ENCODE results near the gene NASP.

Gene NASP

GRCh38 chr1:45635211-45635610, 51.4 kb downstream of the NASP start:
- Histone ChIP-seq H3K27ac (0 out of 2 replicates have a peak overlapping the region, but pooled peaks have one; percentile 21), H3K36me3 (ENCODE audit: insufficient read depth, low read length) (peaks cover 91% of the 10 kb centered on the region), H3K9me3 (ENCODE audit: low read depth, low read length) (no peaks in the 10 kb centered on the region)

GRCh38 chr1:45640293-45640692, 56.5 kb downstream of the NASP start:
- no peak overlapping the region for H3K27ac ChIP-seq
- peaks cover 82% of the 10 kb centered on the region for H3K36me3 ChIP-seq (ENCODE audit: insufficient read depth, low read length)
- TF ChIP-seq FOXP2 (optimal IDR thresholded peaks at IDR 0.05; ENCODE audit: control extremely low read depth, extremely low read length, insufficient read depth) (no peak), POLR2AphosphoS5 (IDR thresholded peaks at IDR 0.05; ENCODE audit: borderline replicate concordance, low read depth, low read length) (no peak), EZH2 (IDR thresholded peaks at IDR 0.05) (no peak)
- no peak overlapping the region for H3K9ac ChIP-seq (ENCODE audit: insufficient read length)
- no peaks in the 10 kb centered on the region for H3K9me3 ChIP-seq (ENCODE audit: low read depth, low read length)
- no peak for DNase-seq (ENCODE audit: low read depth, low spot score)
- H3K4me3 ChIP-seq: no peak overlapping the region

More at GRCh38 chr1:45635211-45635610, 51.4 kb downstream of the NASP start:
- Histone ChIP-seq H3K4me3 (no peak overlapping the region), H3K9ac (ENCODE audit: insufficient read length) (no peak overlapping the region)
- no peak for DNase-seq (ENCODE audit: low read depth, low spot score)
- TF ChIP-seq EZH2 (IDR thresholded peaks at IDR 0.05) (no peak), POLR2AphosphoS5 (IDR thresholded peaks at IDR 0.05; ENCODE audit: borderline replicate concordance, low read depth, low read length) (no peak), FOXP2 (optimal IDR thresholded peaks at IDR 0.05; ENCODE audit: control extremely low read depth, extremely low read length, insufficient read depth) (no peak)

- TF ChIP-seq EZH2 (IDR thresholded peaks at IDR 0.05) (no peak), FOXP2 (optimal IDR thresholded peaks at IDR 0.05; ENCODE audit: control extremely low read depth, extremely low read length, insufficient read depth) (no peak), POLR2AphosphoS5 (IDR thresholded peaks at IDR 0.05; ENCODE audit: borderline replicate concordance, low read depth, low read length) (no peak)
- H3K27ac ChIP-seq: no peak overlapping the region
- DNase-seq (ENCODE audit: low read depth, low spot score): no peak
- H3K4me3 ChIP-seq: no peak overlapping the region
- H3K36me3 ChIP-seq (ENCODE audit: insufficient read depth, low read length): peaks cover 76% of the 10 kb centered on the region
- H3K9ac ChIP-seq (ENCODE audit: insufficient read length): no peak overlapping the region
- H3K9me3 ChIP-seq (ENCODE audit: low read depth, low read length): no peaks in the 10 kb centered on the region
Observed at GRCh38 chr1:45643321-45643720, 59.5 kb downstream of the NASP start.

GRCh38 chr1:45643978-45644377, 60.1 kb downstream of the NASP start:
- H3K27ac ChIP-seq: no peak overlapping the region
- DNase-seq (ENCODE audit: low read depth, low spot score): no peak
- no peaks in the 10 kb centered on the region for H3K9me3 ChIP-seq (ENCODE audit: low read depth, low read length)
- no peak overlapping the region for H3K4me3 ChIP-seq
- H3K9ac ChIP-seq (ENCODE audit: insufficient read length): no peak overlapping the region
- peaks cover 72% of the 10 kb centered on the region for H3K36me3 ChIP-seq (ENCODE audit: insufficient read depth, low read length)
- TF ChIP-seq POLR2AphosphoS5 (IDR thresholded peaks at IDR 0.05; ENCODE audit: borderline replicate concordance, low read depth, low read length): no peak
- TF ChIP-seq FOXP2 (optimal IDR thresholded peaks at IDR 0.05; ENCODE audit: control extremely low read depth, extremely low read length, insufficient read depth): no peak
- TF ChIP-seq EZH2 (IDR thresholded peaks at IDR 0.05): no peak

GRCh38 chr1:45644661-45645060, 60.8 kb downstream of the NASP start:
- no peak for DNase-seq (ENCODE audit: low read depth, low spot score)
- H3K27ac ChIP-seq: no peak overlapping the region
- H3K4me3 ChIP-seq: no peak overlapping the region
- no peaks in the 10 kb centered on the region for H3K9me3 ChIP-seq (ENCODE audit: low read depth, low read length)
- no peak for TF ChIP-seq EZH2 (IDR thresholded peaks at IDR 0.05)
- no peak for TF ChIP-seq POLR2AphosphoS5 (IDR thresholded peaks at IDR 0.05; ENCODE audit: borderline replicate concordance, low read depth, low read length)
- no peak for TF ChIP-seq FOXP2 (optimal IDR thresholded peaks at IDR 0.05; ENCODE audit: control extremely low read depth, extremely low read length, insufficient read depth)
- no peak overlapping the region for H3K9ac ChIP-seq (ENCODE audit: insufficient read length)
- peaks cover 69% of the 10 kb centered on the region for H3K36me3 ChIP-seq (ENCODE audit: insufficient read depth, low read length)

- Histone ChIP-seq H3K36me3 (ENCODE audit: insufficient read depth, low read length) (peaks cover 70% of the 10 kb centered on the region), H3K27ac (no peak overlapping the region), H3K9ac (ENCODE audit: insufficient read length) (no peak overlapping the region), H3K9me3 (ENCODE audit: low read depth, low read length) (no peaks in the 10 kb centered on the region), H3K4me3 (no peak overlapping the region)
- no peak for DNase-seq (ENCODE audit: low read depth, low spot score)
- TF ChIP-seq FOXP2 (optimal IDR thresholded peaks at IDR 0.05; ENCODE audit: control extremely low read depth, extremely low read length, insufficient read depth) (no peak), EZH2 (IDR thresholded peaks at IDR 0.05) (no peak), POLR2AphosphoS5 (IDR thresholded peaks at IDR 0.05; ENCODE audit: borderline replicate concordance, low read depth, low read length) (no peak)
Observed at GRCh38 chr1:45647248-45648021, 63.6 kb downstream of the NASP start.

GRCh38 chr1:45654540-45655280, 70.9 kb downstream of the NASP start:
- H3K27ac ChIP-seq: no peak overlapping the region
- DNase-seq (ENCODE audit: low read depth, low spot score): no peak
- H3K36me3 ChIP-seq (ENCODE audit: insufficient read depth, low read length): peaks cover 96% of the 10 kb centered on the region
- H3K9ac ChIP-seq (ENCODE audit: insufficient read length): no peak overlapping the region
- no peak overlapping the region for H3K4me3 ChIP-seq
- no peak for TF ChIP-seq POLR2AphosphoS5 (IDR thresholded peaks at IDR 0.05; ENCODE audit: borderline replicate concordance, low read depth, low read length)
- no peak for TF ChIP-seq FOXP2 (optimal IDR thresholded peaks at IDR 0.05; ENCODE audit: control extremely low read depth, extremely low read length, insufficient read depth)
- no peak for TF ChIP-seq EZH2 (IDR thresholded peaks at IDR 0.05)
- no peaks in the 10 kb centered on the region for H3K9me3 ChIP-seq (ENCODE audit: low read depth, low read length)

GRCh38 chr1:45656573-45657226, 72.9 kb downstream of the NASP start:
- H3K36me3 ChIP-seq (ENCODE audit: insufficient read depth, low read length): peaks cover 92% of the 10 kb centered on the region
- no peak overlapping the region for H3K9ac ChIP-seq (ENCODE audit: insufficient read length)
- DNase-seq (ENCODE audit: low read depth, low spot score): no peak
- no peak overlapping the region for H3K27ac ChIP-seq
- TF ChIP-seq POLR2AphosphoS5 (IDR thresholded peaks at IDR 0.05; ENCODE audit: borderline replicate concordance, low read depth, low read length) (no peak), FOXP2 (optimal IDR thresholded peaks at IDR 0.05; ENCODE audit: control extremely low read depth, extremely low read length, insufficient read depth) (no peak), EZH2 (IDR thresholded peaks at IDR 0.05) (no peak)
- no peak overlapping the region for H3K4me3 ChIP-seq
- H3K9me3 ChIP-seq (ENCODE audit: low read depth, low read length): no peaks in the 10 kb centered on the region

All from SK-N-MC (cell line).